Neutrophil (primary cell): Measurements from ENCODE around the gene HIP1.

Source experiments
- H3K27ac ChIP-seq: fragments of 200-600 bp; sonication (generic); 2 replicates; pipeline ENCODE4 v1.5.1; 2016; ENCODE audit warnings: mild to moderate bottlenecking, moderate library complexity
- H3K27me3 ChIP-seq: fragments of 200-600 bp; sonication (generic); 2 replicates; pipeline ENCODE4 v1.6.0; 2016; ENCODE audit warnings: mild to moderate bottlenecking
- H3K36me3 ChIP-seq: fragments of 200-600 bp; sonication (generic); 2 replicates; pipeline ENCODE4 v1.5.1; 2017
- H3K4me1 ChIP-seq, 2 experiments: fragments of 200-600 bp in 1 of 2; sonication (generic) in 1 of 2; 1 replicate in 1 of 2; 2 replicates in 1 of 2; pipeline versions ENCODE4 v1.5.1 to v1.6.1; 2013 to 2016; ENCODE audit warnings: low read depth in 1 of 2, low read length in 1 of 2, mild to moderate bottlenecking in 1 of 2, moderate library complexity in 1 of 2; ENCODE audit not compliant: control insufficient read depth in 1 of 2, insufficient read depth in 1 of 2
- H3K4me3 ChIP-seq, 2 experiments: fragments of 200-600 bp in 1 of 2; sonication (generic) in 1 of 2; 1 replicate in 1 of 2; 2 replicates in 1 of 2; pipeline ENCODE4 v1.5.1; 2013 to 2016; ENCODE audit warnings: low read depth in 1 of 2, low read length in 1 of 2, mild to moderate bottlenecking in 1 of 2, moderate library complexity in 1 of 2
- H3K9me3 ChIP-seq: fragments of 200-600 bp; sonication (generic); 2 replicates; pipeline ENCODE4 v1.5.1; 2016
- CTCF ChIP-seq: fragments of 200-600 bp; sonication (generic); IDR thresholded peaks from 2 replicates; pipeline ENCODE4 v1.5.1; 2016; ENCODE audit warnings: antibody characterized with exemption

HIP1 gene

GRCh38 chr7:75646571-75647102 lies 92.1 kb downstream of the HIP1 start:
- TF ChIP-seq CTCF = no peak
- H3K4me1 ChIP-seq = peaks cover 0 to 6% of the 10 kb centered on the region in 2 experiments
- H3K9me3 ChIP-seq = no peaks in the 10 kb centered on the region
- H3K27me3 ChIP-seq = peaks cover 4% of the 10 kb centered on the region
- no peaks in the 10 kb centered on the region for H3K36me3 ChIP-seq
- H3K4me3 ChIP-seq = no peak overlapping the region
- H3K27ac ChIP-seq = no peak overlapping the region

GRCh38 chr7:75645570-75645969 lies 93.2 kb downstream of the HIP1 start:
- Histone ChIP-seq H3K9me3 (no peaks in the 10 kb centered on the region), H3K27ac (no peak overlapping the region), H3K4me1 (peaks cover 0 to 6% of the 10 kb centered on the region in 2 experiments), H3K4me3 (no peak overlapping the region), H3K27me3 (peaks cover 2% of the 10 kb centered on the region), H3K36me3 (no peaks in the 10 kb centered on the region)
- TF ChIP-seq CTCF = no peak

GRCh38 chr7:75644589-75644988 lies 94.2 kb downstream of the HIP1 start:
- H3K27ac ChIP-seq = no peak overlapping the region
- H3K9me3 ChIP-seq = no peaks in the 10 kb centered on the region
- no peaks in the 10 kb centered on the region for H3K36me3 ChIP-seq
- H3K4me3 ChIP-seq = no peak overlapping the region
- H3K27me3 ChIP-seq = no peaks in the 10 kb centered on the region
- TF ChIP-seq CTCF = no peak
- peaks cover 7 to 15% of the 10 kb centered on the region in 2 experiments for H3K4me1 ChIP-seq

- Histone ChIP-seq H3K4me1 (peaks cover 17 to 21% of the 10 kb centered on the region in 2 experiments), H3K27me3 (no peaks in the 10 kb centered on the region), H3K4me3 (no peak overlapping the region), H3K27ac (peak overlapping the region; percentile 52), H3K36me3 (no peaks in the 10 kb centered on the region), H3K9me3 (no peaks in the 10 kb centered on the region)
- peak; percentile 98 for TF ChIP-seq CTCF
Observed at GRCh38 chr7:75642810-75643486, 95.8 kb downstream of the HIP1 start.

GRCh38 chr7:75640201-75640600 lies 98.5 kb downstream of the HIP1 start:
- H3K4me1 ChIP-seq = peaks cover 35 to 37% of the 10 kb centered on the region in 2 experiments
- TF ChIP-seq CTCF = no peak
- H3K27me3 ChIP-seq = no peaks in the 10 kb centered on the region
- peaks cover under 1% of the 10 kb centered on the region for H3K36me3 ChIP-seq
- peak overlapping the region; percentile 86 to 95 for H3K4me3 ChIP-seq
- no peaks in the 10 kb centered on the region for H3K9me3 ChIP-seq
- peak overlapping the region; percentile 93 for H3K27ac ChIP-seq
